Measurements from ENCODE around the gene CYP2A13. TPM values are rescaled to one million over a fixed set of nuclear protein-coding genes. Genes with fewer than 3 reads are reported as not detected.

Gene CYP2A13
- total and polyA plus RNA-seq, 9 of the 15 experiments (the other 6 are each of a cell fraction or from before 2014, with no cell fraction given) = not detected

DNA sequence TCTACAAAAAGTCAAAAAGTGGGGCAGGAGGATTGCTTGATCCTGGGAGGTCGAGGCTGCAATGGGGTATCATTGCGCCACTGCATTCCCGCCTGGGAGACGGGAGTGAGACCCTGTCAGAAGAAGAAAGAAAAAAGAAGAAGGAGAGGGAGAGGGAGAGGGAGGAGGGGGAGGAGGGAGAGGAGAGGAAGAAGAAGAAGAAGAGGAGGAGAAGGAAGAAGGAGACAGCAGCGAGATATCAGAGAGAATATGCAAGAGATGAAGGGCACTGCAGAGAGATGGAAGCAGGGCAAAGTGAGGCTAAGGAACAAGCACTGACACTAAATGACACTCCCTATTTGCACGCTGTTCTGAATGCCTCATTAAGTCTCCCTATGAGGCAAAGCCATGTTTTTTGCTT is 40.4 kb downstream of the CYP2A13 start:
- POLR2A ChIA-PET = no interaction called here
- 47% methylated on average over 5 of the region's 6 CpGs for WGBS (ENCODE audit: insufficient coverage, low coverage, missing lambda C conversion rate)

GRCh38 chr19:41131186-41131585 is 42.9 kb downstream of the CYP2A13 start:
- no peaks in the 10 kb centered on the region for H3K9me1 ChIP-seq (ENCODE audit: control insufficient read depth, insufficient read depth, low read length)
- POLR2A ChIA-PET = no interaction called here
- peaks cover 0 to 15% of the 10 kb centered on the region in 2 experiments; a peak in 3 of 5 replicates for H3K4me1 ChIP-seq (replicated peaks in 1 of 2; ENCODE audit: control insufficient read depth in 2 of 2, insufficient read depth in 2 of 2, low read length in 2 of 2)
- CTCF ChIA-PET (ENCODE audit: low intra/inter-chr PET ratio) = no interaction called here
- no peaks in the 10 kb centered on the region for H3K9me3 ChIP-seq (replicated peaks; ENCODE audit: control insufficient read depth, insufficient read depth, low read depth, low read length)
- intact Hi-C loops (cut with micrococcal nuclease) = no loop called here
- BruUV-seq (replicated peaks) = no TSS peak
- in situ Hi-C loops (cut with MboI) = loop anchor here (5.0 kb wide), 1 partner anchor 319 kb away; no protein-coding TSS in a partner anchor
- H3K9ac ChIP-seq (ENCODE audit: insufficient read depth in 1 of 2, low read depth in 2 of 2, low read length in 2 of 2) = no peak overlapping the region
- H3K79me2 ChIP-seq (ENCODE audit: control insufficient read depth, insufficient read depth, low read length) = no peaks in the 10 kb centered on the region
- FAIRE-seq = no peak
- H3K4me2 ChIP-seq (ENCODE audit: insufficient read depth, low read length) = no peak overlapping the region
- H3K4me3 ChIP-seq = no peak overlapping the region
- no peak overlapping the region for H2AFZ ChIP-seq (ENCODE audit: low read depth, low read length)
- no peak for ATAC-seq
- peaks cover 0 to 8% of the 10 kb centered on the region in 2 experiments; a peak in 4 of 5 replicates for H3K27me3 ChIP-seq (ENCODE audit: control insufficient read depth in 2 of 2, insufficient read depth in 2 of 2, low read length in 2 of 2)
- no peak for DNase-seq (ENCODE audit: extremely low read depth in 1 of 4, low spot score in 3 of 4)
- no peaks in the 10 kb centered on the region for H3K36me3 ChIP-seq (ENCODE audit: control insufficient read depth, insufficient read depth, low read length)
- WGBS (ENCODE audit: insufficient coverage, low coverage, missing lambda C conversion rate) = 0% methylated on average over 4 of the region's 5 CpGs
- no peaks in the 10 kb centered on the region for H4K20me1 ChIP-seq (replicated peaks; ENCODE audit: control insufficient read depth, insufficient read depth, low read length)
- H3K27ac ChIP-seq (ENCODE audit: extremely low read depth, low read depth, low read length) = no peak overlapping the region
- TF ChIP-seq CHD4 (IDR thresholded peaks at IDR 0.05; ENCODE audit: insufficient read depth, insufficient replicate concordance, low read depth, low read length, poor library complexity, severe bottlenecking) (no peak), PCBP1 (IDR thresholded peaks at IDR 0.05; ENCODE audit: low read depth, low read length, poor library complexity, severe bottlenecking) (no peak), SIX5 (IDR thresholded peaks at IDR 0.05; ENCODE audit: borderline replicate concordance in 1 of 2, insufficient read depth in 1 of 2, low read depth in 1 of 2, low read length in 2 of 2) (no peak), FOXP4 (CRISPR knock-in tag; IDR thresholded peaks at IDR 0.05; ENCODE audit: borderline replicate concordance) (no peak), NCOA2 (IDR thresholded peaks at IDR 0.05; ENCODE audit: partially characterized antibody in 2 of 2) (no peak), TAF15 (IDR thresholded peaks at IDR 0.05; ENCODE audit: low read depth, low read length) (no peak), FOSL1 (tag; conservative IDR thresholded peaks at IDR 0.05) (no peak), SRF (CRISPR knock-in tag; IDR thresholded peaks at IDR 0.05) (no peak), ILF3 (IDR thresholded peaks at IDR 0.05; ENCODE audit: borderline replicate concordance) (no peak)

More for the DNA sequence above, 40.4 kb downstream of the CYP2A13 start:
- intact Hi-C loops (cut with micrococcal nuclease) (loop anchor here (5.0 kb wide), 1 partner anchor 134 kb away; the partner anchor contains the start of gene HNRNPUL1), in situ Hi-C loops (cut with MboI) (no loop called here)
- CTCF ChIA-PET (ENCODE audit: low intra/inter-chr PET ratio) = no interaction called here
- Histone ChIP-seq H2AFZ (ENCODE audit: low read depth, low read length) (no peak overlapping the region), H3K4me3 (no peak overlapping the region), H3K36me3 (ENCODE audit: control insufficient read depth, insufficient read depth, low read length) (no peaks in the 10 kb centered on the region), H3K4me2 (ENCODE audit: insufficient read depth, low read length) (no peak overlapping the region), H3K4me1 (replicated peaks in 1 of 2; ENCODE audit: control insufficient read depth in 2 of 2, insufficient read depth in 2 of 2, low read length in 2 of 2) (peaks cover 0 to 13% of the 10 kb centered on the region in 2 experiments; a peak in 3 of 5 replicates), H3K27me3 (ENCODE audit: control insufficient read depth in 2 of 2, insufficient read depth in 2 of 2, low read length in 2 of 2) (peaks cover 0 to 8% of the 10 kb centered on the region in 2 experiments; a peak in 4 of 5 replicates), H3K79me2 (ENCODE audit: control insufficient read depth, insufficient read depth, low read length) (no peaks in the 10 kb centered on the region), H4K20me1 (replicated peaks; ENCODE audit: control insufficient read depth, insufficient read depth, low read length) (no peaks in the 10 kb centered on the region), H3K27ac (ENCODE audit: extremely low read depth, low read depth, low read length) (no peak overlapping the region), H3K9ac (ENCODE audit: insufficient read depth in 1 of 2, low read depth in 2 of 2, low read length in 2 of 2) (no peak overlapping the region), H3K9me1 (ENCODE audit: control insufficient read depth, insufficient read depth, low read length) (no peaks in the 10 kb centered on the region), H3K9me3 (replicated peaks; ENCODE audit: control insufficient read depth, insufficient read depth, low read depth, low read length) (no peaks in the 10 kb centered on the region)
- FAIRE-seq (no peak), DNase-seq (ENCODE audit: extremely low read depth in 1 of 4, low spot score in 3 of 4) (no peak), ATAC-seq (no peak)
- no TSS peak for BruUV-seq (replicated peaks)
- TF ChIP-seq, protein P1, sequence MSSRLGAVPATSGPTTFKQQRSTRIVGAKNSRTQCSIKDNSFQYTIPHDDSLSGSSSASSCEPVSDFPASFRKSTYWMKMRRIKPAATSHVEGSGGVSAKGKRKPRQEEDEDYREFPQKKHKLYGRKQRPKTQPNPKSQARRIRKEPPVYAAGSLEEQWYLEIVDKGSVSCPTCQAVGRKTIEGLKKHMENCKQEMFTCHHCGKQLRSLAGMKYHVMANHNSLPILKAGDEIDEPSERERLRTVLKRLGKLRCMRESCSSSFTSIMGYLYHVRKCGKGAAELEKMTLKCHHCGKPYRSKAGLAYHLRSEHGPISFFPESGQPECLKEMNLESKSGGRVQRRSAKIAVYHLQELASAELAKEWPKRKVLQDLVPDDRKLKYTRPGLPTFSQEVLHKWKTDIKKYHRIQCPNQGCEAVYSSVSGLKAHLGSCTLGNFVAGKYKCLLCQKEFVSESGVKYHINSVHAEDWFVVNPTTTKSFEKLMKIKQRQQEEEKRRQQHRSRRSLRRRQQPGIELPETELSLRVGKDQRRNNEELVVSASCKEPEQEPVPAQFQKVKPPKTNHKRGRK (tag; IDR thresholded peaks at IDR 0.05) = peak; percentile 68
- TF ChIP-seq NCOA6 (IDR thresholded peaks at IDR 0.05) = no peak
